Measurements from ENCODE around the gene SERPINI1. TPM values are rescaled to one million over a fixed set of nuclear protein-coding genes. Genes with fewer than 3 reads are reported as not detected.

Gene SERPINI1
- total RNA-seq, 2 donors from 2014 or later = 6.2 to 11.0 TPM

GRCh38 chr3:167858865-167859264 lies 123.3 kb downstream of the SERPINI1 start:
- Histone ChIP-seq H3K27me3 (replicated peaks; ENCODE audit: insufficient read depth) (no peaks in the 10 kb centered on the region), H3K36me3 (no peaks in the 10 kb centered on the region), H3K9me3 (no peaks in the 10 kb centered on the region), H3K4me3 (no peak overlapping the region), H3K27ac (no peak overlapping the region), H3K4me1 (ENCODE audit: control insufficient read depth in 1 of 2, low read depth in 2 of 2) (peaks cover 3 to 7% of the 10 kb centered on the region in 2 donors)
- ATAC-seq (ENCODE audit: insufficient number of reproducible peaks, low FRiP score, low read depth) (no peak), DNase-seq (ENCODE audit: low spot score) (no peak)
- TF ChIP-seq CTCF (IDR thresholded peaks at IDR 0.05) = no peak

- TF ChIP-seq CTCF (IDR thresholded peaks at IDR 0.05) = no peak
- DNase-seq (ENCODE audit: low spot score) (no peak), ATAC-seq (ENCODE audit: insufficient number of reproducible peaks, low FRiP score, low read depth) (no peak)
- Histone ChIP-seq H3K36me3 (no peaks in the 10 kb centered on the region), H3K4me1 (ENCODE audit: control insufficient read depth in 1 of 2, low read depth in 2 of 2) (peaks cover 7 to 10% of the 10 kb centered on the region in 2 donors), H3K27me3 (replicated peaks; ENCODE audit: insufficient read depth) (no peaks in the 10 kb centered on the region), H3K4me3 (no peak overlapping the region), H3K9me3 (no peaks in the 10 kb centered on the region), H3K27ac (no peak overlapping the region)
Measured at GRCh38 chr3:167859610-167860009, 124.1 kb downstream of the SERPINI1 start.

- ATAC-seq (ENCODE audit: insufficient number of reproducible peaks, low FRiP score, low read depth) (no peak), DNase-seq (ENCODE audit: low spot score) (no peak)
- H3K36me3 ChIP-seq = no peaks in the 10 kb centered on the region
- H3K4me3 ChIP-seq = no peak overlapping the region
- no peaks in the 10 kb centered on the region for H3K9me3 ChIP-seq
- H3K27ac ChIP-seq = no peak overlapping the region
- no peaks in the 10 kb centered on the region for H3K27me3 ChIP-seq (replicated peaks; ENCODE audit: insufficient read depth)
- no peak for TF ChIP-seq CTCF (IDR thresholded peaks at IDR 0.05)
- H3K4me1 ChIP-seq (ENCODE audit: control insufficient read depth in 1 of 2, low read depth in 2 of 2) = peaks cover 7 to 12% of the 10 kb centered on the region in 2 donors
Measured at GRCh38 chr3:167861649-167862048, 126.1 kb downstream of the SERPINI1 start.

GRCh38 chr3:167862104-167862730 lies 126.7 kb downstream of the SERPINI1 start:
- H3K4me1 ChIP-seq (ENCODE audit: control insufficient read depth in 1 of 2, low read depth in 2 of 2) = peaks cover 7 to 12% of the 10 kb centered on the region in 2 donors
- H3K27ac ChIP-seq = no peak overlapping the region
- no peaks in the 10 kb centered on the region for H3K9me3 ChIP-seq
- H3K4me3 ChIP-seq = no peak overlapping the region
- ATAC-seq (ENCODE audit: insufficient number of reproducible peaks, low FRiP score, low read depth) = no peak
- no peaks in the 10 kb centered on the region for H3K27me3 ChIP-seq (replicated peaks; ENCODE audit: insufficient read depth)
- TF ChIP-seq CTCF (IDR thresholded peaks at IDR 0.05) = no peak
- H3K36me3 ChIP-seq = no peaks in the 10 kb centered on the region
- DNase-seq (ENCODE audit: low spot score) = no peak

GRCh38 chr3:167863811-167864551 lies 128.5 kb downstream of the SERPINI1 start:
- DNase-seq (ENCODE audit: low spot score) = no peak

More at GRCh38 chr3:167863811-167864551, 128.5 kb downstream of the SERPINI1 start:
- H3K4me3 ChIP-seq = no peak overlapping the region
- no peak for ATAC-seq (ENCODE audit: insufficient number of reproducible peaks, low FRiP score, low read depth)
- no peaks in the 10 kb centered on the region for H3K36me3 ChIP-seq
- H3K4me1 ChIP-seq (ENCODE audit: control insufficient read depth in 1 of 2, low read depth in 2 of 2) = peaks cover 7 to 12% of the 10 kb centered on the region in 2 donors
- no peak for TF ChIP-seq CTCF (IDR thresholded peaks at IDR 0.05)
- no peaks in the 10 kb centered on the region for H3K27me3 ChIP-seq (replicated peaks; ENCODE audit: insufficient read depth)
- no peaks in the 10 kb centered on the region for H3K9me3 ChIP-seq
- H3K27ac ChIP-seq = no peak overlapping the region
